Measurements from ENCODE around the gene MAP1LC3B. TPM values are rescaled to one million over a fixed set of nuclear protein-coding genes. Genes with fewer than 3 reads are reported as not detected.

Gene MAP1LC3B
- total RNA-seq, 2 experiments from 2014 or later, result 55.3 to 58.1 TPM

DNA sequence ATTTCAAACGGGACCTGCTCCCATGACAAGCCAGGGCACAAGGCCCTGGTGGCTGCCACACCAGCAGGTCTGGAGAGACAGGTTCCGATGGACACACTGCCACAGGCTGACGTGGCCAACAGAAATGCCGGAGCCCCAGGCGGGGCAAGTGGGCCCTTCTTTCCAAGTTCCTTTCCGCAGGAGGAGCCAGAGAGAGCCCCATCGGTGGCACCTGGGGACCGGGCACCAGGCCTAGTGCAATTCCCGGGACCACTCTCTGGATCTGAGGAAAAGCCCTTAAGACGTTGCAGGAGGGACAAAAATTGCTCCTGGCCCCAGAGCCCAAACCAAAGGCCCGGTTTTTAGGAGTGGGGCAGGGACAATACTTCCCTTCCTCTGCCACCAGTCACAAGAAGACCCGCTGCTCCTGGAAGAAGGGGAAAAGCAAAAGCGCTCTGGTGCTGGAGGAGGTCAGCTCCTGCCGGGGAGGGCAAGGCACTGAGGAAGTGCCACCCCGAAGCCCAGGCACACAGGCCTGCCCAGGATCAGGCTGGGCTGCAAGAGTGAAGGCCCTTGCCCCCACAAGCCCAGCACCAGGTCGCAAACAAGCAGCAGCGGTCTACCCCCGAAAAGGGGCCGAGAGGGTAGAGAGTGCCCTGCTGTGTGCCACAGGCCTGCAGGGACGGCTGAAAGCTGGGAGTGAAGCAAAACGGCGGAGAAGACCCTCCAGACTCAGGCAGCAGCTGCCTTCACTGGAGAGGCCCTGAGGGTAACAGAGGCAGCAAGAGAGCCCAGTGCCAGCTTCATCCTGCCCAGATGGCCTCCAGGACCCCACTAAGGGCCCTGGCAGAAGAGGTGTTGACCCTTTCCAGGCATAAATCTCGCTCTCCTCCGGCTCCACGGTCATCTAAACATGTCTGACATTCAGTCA lies 29.1 kb downstream of the MAP1LC3B start:
- POLR2A ChIA-PET, result no interaction called here
- H3K27ac Mint-ChIP-seq, result no peak overlapping the region

GRCh38 chr16:87422106-87422505 lies 30.0 kb downstream of the MAP1LC3B start:
- POLR2A ChIA-PET, result no interaction called here

More for the DNA sequence above, 29.1 kb downstream of the MAP1LC3B start:
- CTCF ChIA-PET, result interaction anchor here (0.9 to 1.4 kb wide), 3 partner anchors 122 to 215 kb away, joined by 3 to 4 read pairs (median 3); no protein-coding TSS in a partner anchor
- intact Hi-C loops (cut with micrococcal nuclease), result no loop called here
- TF ChIP-seq, protein P1, sequence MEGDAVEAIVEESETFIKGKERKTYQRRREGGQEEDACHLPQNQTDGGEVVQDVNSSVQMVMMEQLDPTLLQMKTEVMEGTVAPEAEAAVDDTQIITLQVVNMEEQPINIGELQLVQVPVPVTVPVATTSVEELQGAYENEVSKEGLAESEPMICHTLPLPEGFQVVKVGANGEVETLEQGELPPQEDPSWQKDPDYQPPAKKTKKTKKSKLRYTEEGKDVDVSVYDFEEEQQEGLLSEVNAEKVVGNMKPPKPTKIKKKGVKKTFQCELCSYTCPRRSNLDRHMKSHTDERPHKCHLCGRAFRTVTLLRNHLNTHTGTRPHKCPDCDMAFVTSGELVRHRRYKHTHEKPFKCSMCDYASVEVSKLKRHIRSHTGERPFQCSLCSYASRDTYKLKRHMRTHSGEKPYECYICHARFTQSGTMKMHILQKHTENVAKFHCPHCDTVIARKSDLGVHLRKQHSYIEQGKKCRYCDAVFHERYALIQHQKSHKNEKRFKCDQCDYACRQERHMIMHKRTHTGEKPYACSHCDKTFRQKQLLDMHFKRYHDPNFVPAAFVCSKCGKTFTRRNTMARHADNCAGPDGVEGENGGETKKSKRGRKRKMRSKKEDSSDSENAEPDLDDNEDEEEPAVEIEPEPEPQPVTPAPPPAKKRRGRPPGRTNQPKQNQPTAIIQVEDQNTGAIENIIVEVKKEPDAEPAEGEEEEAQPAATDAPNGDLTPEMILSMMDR (IDR thresholded peaks at IDR 0.05), result no peak
- no peaks in the 10 kb centered on the region for H3K27me3 Mint-ChIP-seq
- no peaks in the 10 kb centered on the region for H3K9me3 Mint-ChIP-seq
- no peaks in the 10 kb centered on the region for H3K4me1 Mint-ChIP-seq (ENCODE audit: low read depth)
- DNase-seq (no peak), ATAC-seq (no peak)
- H3K36me3 Mint-ChIP-seq (ENCODE audit: low read depth), result peaks cover 5% of the 10 kb centered on the region
- H3K4me3 Mint-ChIP-seq, result no peak overlapping the region

DNA sequence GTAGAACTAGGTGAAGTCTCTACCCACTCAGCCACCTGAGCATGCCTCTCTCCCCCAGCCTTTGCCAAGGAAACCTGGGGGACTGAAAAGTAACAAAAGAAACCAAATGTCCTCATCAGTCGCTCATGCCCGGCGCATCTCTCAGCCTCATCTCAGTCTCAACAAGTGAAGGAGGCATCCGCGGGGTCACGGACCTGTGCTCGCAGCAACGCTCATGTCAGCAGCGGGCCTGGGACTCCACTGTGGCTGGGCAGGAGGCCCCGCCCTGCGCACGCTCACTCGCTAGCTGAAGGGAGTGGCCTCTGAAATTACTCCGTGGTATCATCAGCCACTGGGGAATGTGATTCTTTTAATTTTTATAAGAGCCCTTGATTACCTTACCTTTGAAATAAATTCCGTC lies 31.3 kb downstream of the MAP1LC3B start:
- Mint-ChIP-seq H3K36me3 (ENCODE audit: low read depth) (peaks cover 5% of the 10 kb centered on the region), H3K4me3 (no peak overlapping the region), H3K4me1 (ENCODE audit: low read depth) (no peaks in the 10 kb centered on the region), H3K9me3 (no peaks in the 10 kb centered on the region), H3K27me3 (no peaks in the 10 kb centered on the region), H3K27ac (no peak overlapping the region)
- ChIA-PET POLR2A (interaction anchor here (1.8 kb wide), 1 partner anchor 17 kb away, joined by 5 read pairs; no protein-coding TSS in a partner anchor), CTCF (interaction anchor here (1.5 kb wide), 1 partner anchor 213 kb away, joined by 6 read pairs; no protein-coding TSS in a partner anchor)
- DNase-seq (no peak), ATAC-seq (no peak)
- TF ChIP-seq, protein P1 (IDR thresholded peaks at IDR 0.05), result no peak
- intact Hi-C loops (cut with micrococcal nuclease), result no loop called here

More at GRCh38 chr16:87422106-87422505, 30.0 kb downstream of the MAP1LC3B start:
- Mint-ChIP-seq H3K9me3 (no peaks in the 10 kb centered on the region), H3K36me3 (ENCODE audit: low read depth) (peaks cover 5% of the 10 kb centered on the region), H3K27ac (no peak overlapping the region), H3K4me3 (no peak overlapping the region), H3K4me1 (ENCODE audit: low read depth) (no peaks in the 10 kb centered on the region), H3K27me3 (no peaks in the 10 kb centered on the region)
- ATAC-seq, result no peak
- no peak for DNase-seq
- CTCF ChIA-PET, result no interaction called here
- intact Hi-C loops (cut with micrococcal nuclease), result no loop called here
- TF ChIP-seq, protein P1 (IDR thresholded peaks at IDR 0.05), result no peak

DNA sequence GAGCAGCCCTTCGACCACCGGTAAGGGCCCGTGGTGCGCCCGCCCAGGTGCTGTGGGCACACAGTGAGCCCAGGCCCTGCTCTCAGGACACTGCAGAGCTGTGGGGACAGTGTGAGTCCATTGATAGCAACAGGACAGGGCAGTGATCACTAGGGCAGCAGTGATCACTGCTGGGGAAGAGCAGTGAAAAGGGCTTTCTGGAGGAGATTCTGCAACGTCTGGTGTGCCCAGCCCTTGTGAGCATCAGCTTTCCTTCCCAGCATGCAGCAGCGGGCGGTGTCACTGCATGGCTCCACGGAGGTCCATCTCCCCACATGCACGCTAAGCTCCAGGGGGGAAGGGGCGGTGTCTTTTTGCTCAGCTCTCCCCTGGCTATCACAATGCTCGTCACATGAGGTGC lies 32.1 kb downstream of the MAP1LC3B start:
- peaks cover 5% of the 10 kb centered on the region for H3K36me3 Mint-ChIP-seq (ENCODE audit: low read depth)
- H3K4me3 Mint-ChIP-seq, result no peak overlapping the region
- no peak for ATAC-seq
- no peak for DNase-seq
- no peak overlapping the region for H3K27ac Mint-ChIP-seq
- TF ChIP-seq, protein P1 (IDR thresholded peaks at IDR 0.05), result no peak
- no peaks in the 10 kb centered on the region for H3K27me3 Mint-ChIP-seq
- no peaks in the 10 kb centered on the region for H3K9me3 Mint-ChIP-seq
- intact Hi-C loops (cut with micrococcal nuclease), result no loop called here
- CTCF ChIA-PET, result interaction anchor here (1.5 to 1.8 kb wide), 3 partner anchors 12 to 212 kb away, joined by 4 to 6 read pairs (median 5); no protein-coding TSS in a partner anchor
- H3K4me1 Mint-ChIP-seq (ENCODE audit: low read depth), result no peaks in the 10 kb centered on the region
- POLR2A ChIA-PET, result interaction anchor here (1.8 kb wide), 1 partner anchor 18 kb away, joined by 5 read pairs; no protein-coding TSS in a partner anchor

- DNase-seq (no peak), ATAC-seq (no peak)
- intact Hi-C loops (cut with micrococcal nuclease), result no loop called here
- Mint-ChIP-seq H3K4me1 (ENCODE audit: low read depth) (no peaks in the 10 kb centered on the region), H3K4me3 (no peak overlapping the region), H3K9me3 (no peaks in the 10 kb centered on the region), H3K36me3 (ENCODE audit: low read depth) (peaks cover 2% of the 10 kb centered on the region), H3K27ac (no peak overlapping the region), H3K27me3 (no peaks in the 10 kb centered on the region)
- CTCF ChIA-PET, result interaction anchor here (0.8 to 1.8 kb wide), 4 partner anchors 9 to 210 kb away, joined by 3 to 5 read pairs (median 4); no protein-coding TSS in a partner anchor
- TF ChIP-seq, protein P1 (IDR thresholded peaks at IDR 0.05), result no peak
- POLR2A ChIA-PET, result no interaction called here
These were observed 33.8 kb downstream of the MAP1LC3B start for GRCh38 chr16:87425941-87426340.

Data from activated CD8-positive, alpha-beta T cell treated with anti-CD3 and anti-CD28 coated beads for 36 hours (primary cell).